Neural cell (in vitro differentiated cells): Measurements from ENCODE around the gene CHTF18. TPM values are rescaled to one million over a fixed set of nuclear protein-coding genes. Genes with fewer than 3 reads are reported as not detected.

Source experiments
- H2AFZ ChIP-seq: fragments of 200-600, 300-800 bp; sonication (generic), shearing (Covaris generic); 2 replicates; pipeline ENCODE4 v1.6.0; 2014; ENCODE audit warnings: low read depth, mild to moderate bottlenecking, antibody characterized with exemption, low read length, moderate library complexity
- H3F3A ChIP-seq: fragments of 200-600 bp; shearing (Covaris generic); 2 replicates; pipeline ENCODE4 v1.6.1; 2016; ENCODE audit warnings: mild to moderate bottlenecking, moderate library complexity, mixed read lengths, antibody characterized with exemption, low read length; ENCODE audit not compliant: insufficient read depth, poor library complexity, severe bottlenecking
- H3K27ac ChIP-seq: fragments of 200-600, 300-800 bp; sonication (generic), shearing (Covaris generic); 2 replicates; pipeline ENCODE4 v1.5.1; 2014; ENCODE audit warnings: mild to moderate bottlenecking, low read length, moderate library complexity
- H3K27me3 ChIP-seq: fragments of 300-800, 200-600 bp; sonication (generic), shearing (Covaris generic); 2 replicates; pipeline ENCODE4 v1.6.0; 2014; ENCODE audit warnings: mild to moderate bottlenecking, low read depth, low read length, moderate library complexity; ENCODE audit not compliant: insufficient read depth
- H3K36me3 ChIP-seq: fragments of 300-800, 200-600 bp; sonication (generic), shearing (Covaris generic); 2 replicates; pipeline ENCODE4 v1.5.1; 2014; ENCODE audit warnings: mild to moderate bottlenecking, antibody characterized with exemption, low read length, moderate library complexity; ENCODE audit not compliant: insufficient read depth
- H3K4me2 ChIP-seq: fragments of 300-800, 200-600 bp; sonication (generic), shearing (Covaris generic); 2 replicates; pipeline ENCODE4 v1.6.0; 2014; ENCODE audit warnings: mild to moderate bottlenecking, low read length
- H3K4me3 ChIP-seq: fragments of 300-800, 200-600 bp; sonication (generic), shearing (Covaris generic); 2 replicates; pipeline ENCODE4 v1.5.1; 2014; ENCODE audit warnings: mild to moderate bottlenecking, low read length, moderate library complexity
- H3K79me2 ChIP-seq: fragments of 200-600 bp; shearing (Covaris generic); replicated peaks from 2 replicates; pipeline ENCODE4 v1.6.0; 2014; ENCODE audit warnings: mild to moderate bottlenecking, low read length, moderate library complexity; ENCODE audit not compliant: insufficient read depth
- H3K9ac ChIP-seq: fragments of 300-800, 200-600 bp; sonication (generic), shearing (Covaris generic); 2 replicates; pipeline ENCODE4 v1.6.1; 2016; ENCODE audit warnings: mild to moderate bottlenecking, low read length, mixed read lengths
- H3K9me2 ChIP-seq: fragments of 200-600 bp; shearing (Covaris generic); 2 replicates; pipeline ENCODE4 v1.6.1; 2016; ENCODE audit warnings: mild to moderate bottlenecking, low read length, mixed read lengths; ENCODE audit not compliant: insufficient read depth
- H3K9me3 ChIP-seq: fragments of 200-600, 300-800 bp; sonication (generic), shearing (Covaris generic); 2 replicates; pipeline ENCODE4 v1.6.1; 2016; ENCODE audit warnings: mild to moderate bottlenecking, mixed run types, low read length, moderate library complexity, mixed read lengths
- H4K20me1 ChIP-seq: fragments of 200-600 bp; shearing (Covaris generic); 2 replicates; pipeline ENCODE4 v1.6.1; 2016; ENCODE audit warnings: mild to moderate bottlenecking, mixed run types; ENCODE audit not compliant: insufficient read depth
- CTCF ChIP-seq: fragments of 450-650 bp; IDR thresholded peaks from 2 replicates; pipeline ENCODE4 v1.5.1; 2014; ENCODE audit warnings: antibody characterized with exemption, mild to moderate bottlenecking, moderate library complexity; ENCODE audit not compliant: poor library complexity, severe bottlenecking
- EP300 ChIP-seq: fragments of 450-650 bp; conservative IDR thresholded peaks from 2 replicates; pipeline ENCODE4 v1.6.1; 2014; ENCODE audit warnings: antibody characterized with exemption, mild to moderate bottlenecking, moderate library complexity; ENCODE audit not compliant: poor library complexity, severe bottlenecking
- EZH2 ChIP-seq: fragments of 200-600, 300-800 bp; shearing (Covaris generic), sonication (generic); IDR thresholded peaks from 2 replicates; pipeline ENCODE4 v1.6.1; 2014; ENCODE audit warnings: antibody characterized with exemption, low read length, borderline replicate concordance, mild to moderate bottlenecking; ENCODE audit not compliant: insufficient read depth, poor library complexity, severe bottlenecking
- MXI1 ChIP-seq: fragments of 450-650 bp; conservative IDR thresholded peaks from 2 replicates; pipeline ENCODE4 v1.6.1; 2014; ENCODE audit warnings: antibody characterized with exemption, mild to moderate bottlenecking; ENCODE audit not compliant: poor library complexity, severe bottlenecking
- POLR2AphosphoS5 ChIP-seq: IDR thresholded peaks from 2 replicates; pipeline ENCODE4 v1.6.1; 2012
- RAD21 ChIP-seq: fragments of 450-650 bp; conservative IDR thresholded peaks from 2 replicates; pipeline ENCODE4 v1.6.1; 2014; ENCODE audit warnings: antibody characterized with exemption, mild to moderate bottlenecking, moderate library complexity
- REST ChIP-seq: IDR thresholded peaks from 2 replicates; pipeline ENCODE4 v1.6.1; 2012; ENCODE audit warnings: borderline replicate concordance
- SMC3 ChIP-seq: fragments of 450-650 bp; conservative IDR thresholded peaks from 2 replicates; pipeline ENCODE4 v1.6.1; 2014; ENCODE audit warnings: antibody characterized with exemption, mild to moderate bottlenecking, moderate library complexity; ENCODE audit not compliant: poor library complexity
- TAF1 ChIP-seq: IDR thresholded peaks from 2 replicates; pipeline ENCODE4 v1.6.1; 2012; ENCODE audit warnings: low read depth
- polyA plus RNA-seq: library from polyadenylated mRNA; depleted of rRNA; stranded (reverse); fragments of >200 nt; gene quantifications from 2 replicates; pipeline ENCODE4 v1.2.3, GENCODE V29; 2014

The CHTF18 gene
- polyA plus RNA-seq, 1 donor from 2014 or later = 31.2 TPM

GRCh38 chr16:762595-763268 is 25.7 kb upstream of the CHTF18 start:
- Histone ChIP-seq H3K27me3 (no peaks in the 10 kb centered on the region), H3K4me2 (no peak overlapping the region), H4K20me1 (no peaks in the 10 kb centered on the region), H3K79me2 (no peaks in the 10 kb centered on the region), H3K27ac (no peak overlapping the region), H2AFZ (no peak overlapping the region), H3K36me3 (no peaks in the 10 kb centered on the region), H3K9me3 (no peaks in the 10 kb centered on the region), H3K4me3 (no peak overlapping the region), H3K9ac (no peak overlapping the region), H3F3A (no peaks in the 10 kb centered on the region), H3K9me2 (no peaks in the 10 kb centered on the region)
- TF ChIP-seq EP300 = no peak
- TF ChIP-seq EZH2 = no peak
- no peak for TF ChIP-seq POLR2AphosphoS5
- TF ChIP-seq REST = no peak
- TF ChIP-seq CTCF = no peak
- TF ChIP-seq SMC3 = no peak
- TF ChIP-seq RAD21 = no peak
- no peak for TF ChIP-seq MXI1
- TF ChIP-seq TAF1 = no peak

- no peak overlapping the region for H3K9ac ChIP-seq
- H3K79me2 ChIP-seq = no peaks in the 10 kb centered on the region
- no peaks in the 10 kb centered on the region for H3K36me3 ChIP-seq
- no peaks in the 10 kb centered on the region for H3K9me3 ChIP-seq
- H3K4me2 ChIP-seq = no peak overlapping the region
- TF ChIP-seq CTCF = no peak
- no peak for TF ChIP-seq POLR2AphosphoS5
- TF ChIP-seq EZH2 = no peak
- no peak for TF ChIP-seq SMC3
- no peak for TF ChIP-seq REST
- TF ChIP-seq EP300 = no peak
- TF ChIP-seq MXI1 = no peak
- TF ChIP-seq TAF1 = no peak
- TF ChIP-seq RAD21 = no peak
- H4K20me1 ChIP-seq = no peaks in the 10 kb centered on the region
- no peak overlapping the region for H2AFZ ChIP-seq
- no peak overlapping the region for H3K27ac ChIP-seq
- H3K27me3 ChIP-seq = no peaks in the 10 kb centered on the region
- H3F3A ChIP-seq = no peaks in the 10 kb centered on the region
- H3K9me2 ChIP-seq = no peaks in the 10 kb centered on the region
- no peak overlapping the region for H3K4me3 ChIP-seq
These were observed 24.8 kb upstream of the CHTF18 start for GRCh38 chr16:763369-764183.
